Fibroblast of lung (primary cell): ENCODE measurements around the gene CENPF. TPM values are rescaled to one million over a fixed set of nuclear protein-coding genes. Genes with fewer than 3 reads are reported as not detected.

ENCODE experiments used
- DNase-seq, 2 donors: peaks; one replicate each; pipeline versions ENCODE4 v3.0.0 to v3.0.0-alpha.2; 2010; ENCODE audit warnings: low read depth in 2 of 2
- H2AFZ ChIP-seq: 2 replicates; pipeline ENCODE4 v1.5.1; 2012; ENCODE audit warnings: low read length, control low read depth, inconsistent platforms
- H3K27ac ChIP-seq: 2 replicates; pipeline ENCODE4 v1.5.1; 2011; ENCODE audit warnings: low read length, control low read depth; ENCODE audit not compliant: insufficient read depth
- H3K27me3 ChIP-seq: 2 replicates; pipeline ENCODE4 v1.5.1; 2011; ENCODE audit warnings: mild to moderate bottlenecking, low read length; ENCODE audit not compliant: control insufficient read depth, insufficient read depth
- H3K36me3 ChIP-seq: 2 replicates; pipeline ENCODE4 v1.5.1; 2011; ENCODE audit warnings: low read length; ENCODE audit not compliant: control insufficient read depth, insufficient read depth
- H3K4me1 ChIP-seq: 2 replicates; pipeline ENCODE4 v1.5.1; 2011; ENCODE audit warnings: low read length; ENCODE audit not compliant: control insufficient read depth, insufficient read depth; ENCODE audit errors: extremely low read depth
- H3K4me2 ChIP-seq: 2 replicates; pipeline ENCODE4 v1.5.1; 2011; ENCODE audit warnings: low read length, control low read depth; ENCODE audit not compliant: insufficient read depth; ENCODE audit errors: extremely low read depth
- H3K4me3 ChIP-seq, 4 experiments: fragments of 200-600 bp in 1 of 4; sonication (generic) in 1 of 4; replicated peaks in 1 of 4; 2 replicates each; pipeline ENCODE4 v1.5.1; 2011 to 2016; ENCODE audit warnings: low read length in 4 of 4, low read depth in 3 of 4, mild to moderate bottlenecking in 3 of 4, control low read depth in 2 of 4, inconsistent platforms in 1 of 4, mixed read lengths in 1 of 4; ENCODE audit not compliant: insufficient read depth in 1 of 4; ENCODE audit errors: control extremely low read depth in 1 of 4
- H3K79me2 ChIP-seq: 2 replicates; pipeline ENCODE4 v1.5.1; 2012; ENCODE audit warnings: mild to moderate bottlenecking, low read length, inconsistent platforms; ENCODE audit not compliant: control insufficient read depth, insufficient read depth
- H3K9ac ChIP-seq: 2 replicates; pipeline ENCODE4 v1.5.1; 2011; ENCODE audit warnings: mild to moderate bottlenecking, low read length, control low read depth; ENCODE audit not compliant: insufficient read depth
- H3K9me3 ChIP-seq: 2 replicates; pipeline ENCODE4 v1.5.1; 2012; ENCODE audit warnings: low read depth, low read length; ENCODE audit not compliant: control insufficient read depth, insufficient read depth
- H4K20me1 ChIP-seq: 2 replicates; pipeline ENCODE4 v1.5.1; 2011; ENCODE audit warnings: low read length; ENCODE audit not compliant: control insufficient read depth, insufficient read depth; ENCODE audit errors: extremely low read depth
- EZH2 ChIP-seq: IDR thresholded peaks from 2 replicates; pipeline ENCODE4 v1.5.1; 2012; ENCODE audit warnings: low read length, control low read depth, mild to moderate bottlenecking; ENCODE audit errors: missing control alignments
- polyA plus RNA-seq, 2 donors: library from polyadenylated mRNA; depleted of rRNA in 1 of 2; stranded (reverse) in 1 of 2; unstranded in 1 of 2; fragments of >200 nt; gene quantifications; 2 replicates each; pipeline ENCODE4 v1.2.1, GENCODE V29; 2011 to 2012; ENCODE audit warnings: missing spikeins in 1 of 2
- total RNA-seq: library from RNA; depleted of rRNA; stranded (reverse); fragments of >200 nt; gene quantifications from 2 replicates; pipeline ENCODE4 v1.2.1, GENCODE V29; 2014
- TF ChIP-seq, protein P1 (sequence below), 2 donors: IDR thresholded peaks in 1 of 2; conservative IDR thresholded peaks in 1 of 2; 1 replicate in 1 of 2; 2 replicates in 1 of 2; pipeline ENCODE4 v1.5.1; 2011 to 2012; ENCODE audit warnings: low read length in 2 of 2, control low read depth in 1 of 2, inconsistent platforms in 1 of 2, low read depth in 1 of 2, mild to moderate bottlenecking in 1 of 2

The CENPF gene
- total and polyA plus RNA-seq, 2 donors (not counting 1 experiment from before 2014, with no cell fraction given), result 12.0 to 13.2 TPM

DNA sequence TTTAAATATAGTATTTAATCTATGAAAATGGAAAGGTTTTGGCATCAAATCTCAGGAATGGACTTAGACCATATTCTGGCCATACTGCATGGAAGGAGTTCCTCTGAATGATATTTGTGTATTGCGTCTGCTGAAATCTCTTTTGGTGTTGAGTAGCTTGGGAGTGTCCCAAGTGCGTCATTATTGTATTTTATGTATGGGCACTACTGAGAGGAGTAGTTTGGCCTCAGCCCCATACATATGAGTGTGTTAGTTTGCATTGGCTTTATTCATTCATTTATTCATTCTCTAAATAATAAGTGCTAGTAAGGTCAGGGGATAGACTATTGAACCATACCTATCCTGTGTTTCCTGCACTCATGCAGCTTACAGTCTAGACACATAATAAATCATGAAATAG is 46.6 kb downstream of the CENPF start:
- Histone ChIP-seq H4K20me1 (no peaks in the 10 kb centered on the region), H2AFZ (no peak overlapping the region), H3K9me3 (no peaks in the 10 kb centered on the region), H3K27me3 (no peaks in the 10 kb centered on the region), H3K4me2 (no peak overlapping the region), H3K27ac (no peak overlapping the region), H3K4me3 (no peak overlapping the region), H3K4me1 (no peaks in the 10 kb centered on the region), H3K9ac (no peak overlapping the region), H3K79me2 (no peaks in the 10 kb centered on the region), H3K36me3 (peaks cover 3% of the 10 kb centered on the region)
- DNase-seq, result no peak
- TF ChIP-seq, protein P1, sequence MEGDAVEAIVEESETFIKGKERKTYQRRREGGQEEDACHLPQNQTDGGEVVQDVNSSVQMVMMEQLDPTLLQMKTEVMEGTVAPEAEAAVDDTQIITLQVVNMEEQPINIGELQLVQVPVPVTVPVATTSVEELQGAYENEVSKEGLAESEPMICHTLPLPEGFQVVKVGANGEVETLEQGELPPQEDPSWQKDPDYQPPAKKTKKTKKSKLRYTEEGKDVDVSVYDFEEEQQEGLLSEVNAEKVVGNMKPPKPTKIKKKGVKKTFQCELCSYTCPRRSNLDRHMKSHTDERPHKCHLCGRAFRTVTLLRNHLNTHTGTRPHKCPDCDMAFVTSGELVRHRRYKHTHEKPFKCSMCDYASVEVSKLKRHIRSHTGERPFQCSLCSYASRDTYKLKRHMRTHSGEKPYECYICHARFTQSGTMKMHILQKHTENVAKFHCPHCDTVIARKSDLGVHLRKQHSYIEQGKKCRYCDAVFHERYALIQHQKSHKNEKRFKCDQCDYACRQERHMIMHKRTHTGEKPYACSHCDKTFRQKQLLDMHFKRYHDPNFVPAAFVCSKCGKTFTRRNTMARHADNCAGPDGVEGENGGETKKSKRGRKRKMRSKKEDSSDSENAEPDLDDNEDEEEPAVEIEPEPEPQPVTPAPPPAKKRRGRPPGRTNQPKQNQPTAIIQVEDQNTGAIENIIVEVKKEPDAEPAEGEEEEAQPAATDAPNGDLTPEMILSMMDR (conservative IDR thresholded peaks at IDR 0.05 in 1 of 2, IDR thresholded peaks at IDR 0.05 in 1 of 2; ENCODE audit: low read depth in 1 of 2, low read length in 2 of 2), result no peak
- no peak for TF ChIP-seq EZH2

DNA sequence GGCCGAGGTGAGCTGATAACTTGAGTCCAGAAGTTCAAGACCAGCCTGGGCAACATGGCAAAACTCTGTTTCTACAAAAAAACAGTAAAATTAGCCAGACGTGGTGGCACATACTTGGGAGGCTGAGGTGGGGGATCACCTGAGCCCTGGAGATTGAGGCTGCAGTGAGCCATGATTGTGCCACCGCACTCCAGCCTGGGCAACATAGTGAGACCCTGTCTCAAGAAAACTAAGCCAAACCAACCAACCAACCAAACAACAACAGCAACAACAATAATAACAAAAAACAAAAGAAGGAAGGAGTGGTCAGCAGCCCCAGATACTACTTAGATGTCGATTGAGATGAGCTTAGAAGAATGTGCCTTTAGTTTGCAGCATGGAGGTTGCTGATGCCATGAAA is 47.7 kb downstream of the CENPF start:
- Histone ChIP-seq H3K4me2 (no peak overlapping the region), H3K4me1 (no peaks in the 10 kb centered on the region), H3K27me3 (no peaks in the 10 kb centered on the region), H3K4me3 (no peak overlapping the region), H3K9ac (no peak overlapping the region), H4K20me1 (no peaks in the 10 kb centered on the region), H2AFZ (no peak overlapping the region), H3K9me3 (no peaks in the 10 kb centered on the region), H3K36me3 (peaks cover 3% of the 10 kb centered on the region), H3K27ac (no peak overlapping the region), H3K79me2 (no peaks in the 10 kb centered on the region)
- DNase-seq, result no peak
- TF ChIP-seq, protein P1 (conservative IDR thresholded peaks at IDR 0.05 in 1 of 2, IDR thresholded peaks at IDR 0.05 in 1 of 2; ENCODE audit: low read depth in 1 of 2, low read length in 2 of 2), result no peak
- TF ChIP-seq EZH2, result no peak

DNA sequence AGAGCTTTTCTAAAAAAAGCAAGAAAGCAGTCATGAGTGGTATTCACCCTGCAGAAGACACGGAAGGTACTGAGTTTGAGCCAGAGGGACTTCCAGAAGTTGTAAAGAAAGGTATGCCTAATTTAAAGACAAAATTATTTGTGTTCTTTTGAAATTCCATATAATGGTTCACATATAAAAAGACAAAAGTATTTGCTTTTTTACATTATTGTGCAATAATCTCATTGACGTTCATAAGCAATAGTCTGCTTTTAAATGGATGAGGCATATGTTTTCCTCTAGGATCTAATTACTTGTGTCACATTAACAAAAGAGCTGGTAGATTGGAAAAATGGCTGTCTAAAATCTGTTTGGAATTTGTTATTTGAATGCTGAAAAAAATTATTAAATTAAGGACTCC is 54.3 kb downstream of the CENPF start:
- H3K9ac ChIP-seq, result no peak overlapping the region
- TF ChIP-seq, protein P1 (conservative IDR thresholded peaks at IDR 0.05 in 1 of 2, IDR thresholded peaks at IDR 0.05 in 1 of 2; ENCODE audit: low read depth in 1 of 2, low read length in 2 of 2), result no peak
- no peak for TF ChIP-seq EZH2

More for the DNA sequence above, 54.3 kb downstream of the CENPF start:
- Histone ChIP-seq H3K36me3 (peaks cover 8% of the 10 kb centered on the region), H4K20me1 (no peaks in the 10 kb centered on the region), H3K9me3 (no peaks in the 10 kb centered on the region), H3K27me3 (no peaks in the 10 kb centered on the region), H3K27ac (no peak overlapping the region), H3K4me1 (no peaks in the 10 kb centered on the region), H3K79me2 (peaks cover 2% of the 10 kb centered on the region), H2AFZ (no peak overlapping the region), H3K4me3 (no peak overlapping the region), H3K4me2 (no peak overlapping the region)
- DNase-seq, result no peak
